Lung (tissue), 12 donors: ENCODE data around the gene CEP85. TPM values are rescaled to one million over a fixed set of nuclear protein-coding genes. Genes with fewer than 3 reads are reported as not detected.

Source experiments
- ATAC-seq: fragments of 200-7000 bp; cut with Tn5 transposase; one replicate; pipeline ENCODE4 v1.9.1; 2020; ENCODE audit warnings: moderate number of reproducible peaks; ENCODE audit not compliant: insufficient read depth, low FRiP score
- DNase-seq, 3 donors: peaks; one replicate each; pipeline ENCODE4 v3.0.0-alpha.2; 2013 to 2017
- H3K27ac ChIP-seq, 2 donors: one replicate each; pipeline ENCODE4 v1.5.1; 2013; ENCODE audit warnings: mild to moderate bottlenecking in 2 of 2, moderate library complexity in 2 of 2, control low read depth in 1 of 2, inconsistent platforms in 1 of 2, low read depth in 1 of 2, low read length in 1 of 2
- H3K27me3 ChIP-seq, 3 donors: one replicate each; pipeline ENCODE4 v1.5.1; 2013; ENCODE audit warnings: low read length in 2 of 3; ENCODE audit not compliant: control insufficient read depth in 3 of 3, insufficient read depth in 3 of 3
- H3K36me3 ChIP-seq, 4 donors: one replicate each; pipeline ENCODE4 v1.5.1; 2013; ENCODE audit warnings: low read length in 4 of 4, mild to moderate bottlenecking in 1 of 4, moderate library complexity in 1 of 4; ENCODE audit not compliant: control insufficient read depth in 4 of 4, insufficient read depth in 4 of 4
- H3K4me1 ChIP-seq, 5 donors: one replicate each; pipeline ENCODE4 v1.5.1; 2013; ENCODE audit warnings: low read length in 5 of 5, mild to moderate bottlenecking in 2 of 5, moderate library complexity in 1 of 5; ENCODE audit not compliant: control insufficient read depth in 5 of 5, insufficient read depth in 5 of 5
- H3K4me3 ChIP-seq: one replicate; pipeline ENCODE4 v1.5.1; 2013; ENCODE audit warnings: mild to moderate bottlenecking, control low read depth, moderate library complexity
- H3K9ac ChIP-seq, 2 donors: one replicate each; pipeline ENCODE4 v1.5.1; 2013; ENCODE audit warnings: low read length in 2 of 2, control low read depth in 1 of 2; ENCODE audit not compliant: insufficient read depth in 1 of 2
- H3K9me3 ChIP-seq, 4 donors: one replicate each; pipeline ENCODE4 v1.5.1; 2013; ENCODE audit warnings: low read length in 3 of 4, mild to moderate bottlenecking in 1 of 4, moderate library complexity in 1 of 4; ENCODE audit not compliant: control insufficient read depth in 4 of 4, insufficient read depth in 3 of 4
- CTCF ChIP-seq: IDR thresholded peaks from 2 replicates; pipeline ENCODE4 v1.5.1; 2012; ENCODE audit warnings: mild to moderate bottlenecking; ENCODE audit errors: control extremely low read depth, extremely low read depth
- WGBS, 2 donors: extraction: QIAGEN DNeasy Blood & Tissue Kit; methylation state at CpG; one replicate each; pipeline ENCODE4 v1.1.7; 2013; 5-methylcytosine and 5-hydroxymethylcytosine counted together
- polyA plus RNA-seq, 2 donors: library from polyadenylated mRNA; stranded (reverse); fragments of 200-250 nt; gene quantifications; one replicate each; pipeline ENCODE4 v1.2.1, GENCODE V29; 2013
- total RNA-seq, 2 donors: library from RNA; depleted of rRNA in 1 of 2; stranded (reverse); fragments of >200 nt in 1 of 2; gene quantifications; one replicate each; pipeline ENCODE4 v1.2.1, GENCODE V29; 2014 to 2021
- donor health status: control.
- donor health status: control.
- donor health status: Bipolar disorder and iron deficiency.
- donor health status: healthy.
- donor health status: DM: yes; HTN: yes; CAD: no.

Gene CEP85
- total and polyA plus RNA-seq, 4 donors, result 5.4 to 10.8 (median 7.8) TPM

- no peak for ATAC-seq
- WGBS, 2 donors, result 46 to 55% methylated on average over 15 of the region's 15 CpGs
- H3K9me3 ChIP-seq, result no peaks in the 10 kb centered on the region
- DNase-seq, result peak; percentile 87 to 96 (median 93)
- no peak overlapping the region for H3K4me3 ChIP-seq
- no peak overlapping the region for H3K9ac ChIP-seq
- H3K27me3 ChIP-seq, result no peaks in the 10 kb centered on the region
- no peak overlapping the region for H3K27ac ChIP-seq
- no peak for TF ChIP-seq CTCF
- H3K36me3 ChIP-seq, result peaks cover 0 to 20% (median 8%) of the 10 kb centered on the region in 4 donors
- H3K4me1 ChIP-seq, result peaks cover 9 to 46% (median 20%) of the 10 kb centered on the region in 5 donors
Measured at GRCh38 chr1:26281971-26282370, 48.0 kb downstream of the CEP85 start.

GRCh38 chr1:26282401-26282918, 48.5 kb downstream of the CEP85 start:
- H3K27ac ChIP-seq, result peak overlapping the region in 1 of 2 donors; percentile 18
- 84 to 87% methylated on average over 21 to 22 of the region's 22 CpGs for WGBS, 2 donors
- no peak for TF ChIP-seq CTCF
- no peak overlapping the region for H3K9ac ChIP-seq
- no peaks in the 10 kb centered on the region for H3K9me3 ChIP-seq
- DNase-seq (no peak), ATAC-seq (no peak)
- peaks cover 9 to 45% (median 20%) of the 10 kb centered on the region in 5 donors for H3K4me1 ChIP-seq
- H3K27me3 ChIP-seq, result no peaks in the 10 kb centered on the region
- no peak overlapping the region for H3K4me3 ChIP-seq
- peaks cover 0 to 20% (median 4%) of the 10 kb centered on the region in 4 donors for H3K36me3 ChIP-seq

- Histone ChIP-seq H3K27ac (peak overlapping the region in 1 of 2 donors; percentile 79), H3K36me3 (peaks cover 0 to 20% (median 4%) of the 10 kb centered on the region in 4 donors), H3K4me3 (no peak overlapping the region), H3K27me3 (no peaks in the 10 kb centered on the region), H3K4me1 (peaks cover 9 to 40% (median 20%) of the 10 kb centered on the region in 5 donors), H3K9me3 (no peaks in the 10 kb centered on the region), H3K9ac (no peak overlapping the region)
- DNase-seq, result no peak
- ATAC-seq, result no peak
- TF ChIP-seq CTCF, result no peak
- WGBS, 2 donors, result 63 to 68% methylated on average over 4 of the region's 4 CpGs
Measured at GRCh38 chr1:26283279-26283853, 49.4 kb downstream of the CEP85 start.
